Measurements from ENCODE around the gene SPAG16.

SPAG16 gene

GRCh38 chr2:213284105-213285090 is at the start of gene SPAG16:
TSS of gene SPAG16 (plus strand) at chr2:213284464.
- DNase-seq (ENCODE audit: low read depth), result peak; percentile 96

DNA sequence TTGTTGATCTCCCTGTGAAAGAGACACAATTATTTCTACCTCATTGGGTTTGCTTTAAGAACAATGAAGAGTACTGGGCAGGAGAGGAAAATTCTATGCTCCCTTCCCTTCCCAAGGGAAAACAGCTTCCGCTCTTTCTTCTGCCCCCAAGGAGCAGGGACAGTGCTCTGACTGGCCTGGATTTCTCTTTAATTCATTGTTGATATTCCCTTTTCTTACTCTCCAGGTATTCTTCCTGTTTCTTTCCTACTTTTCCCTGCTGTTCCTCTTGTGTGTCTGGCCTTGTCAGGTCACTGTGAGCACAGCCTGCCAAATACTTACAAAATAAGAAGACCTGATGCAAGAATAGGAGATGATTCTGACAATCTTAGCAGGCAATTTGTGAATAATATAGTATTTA is 49.6 kb upstream of the SPAG16 start:
- DNase-seq (ENCODE audit: low read depth), result no peak

- no peak for DNase-seq (ENCODE audit: low read depth)
Measured at GRCh38 chr2:213235741-213236140, 48.5 kb upstream of the SPAG16 start.

DNA sequence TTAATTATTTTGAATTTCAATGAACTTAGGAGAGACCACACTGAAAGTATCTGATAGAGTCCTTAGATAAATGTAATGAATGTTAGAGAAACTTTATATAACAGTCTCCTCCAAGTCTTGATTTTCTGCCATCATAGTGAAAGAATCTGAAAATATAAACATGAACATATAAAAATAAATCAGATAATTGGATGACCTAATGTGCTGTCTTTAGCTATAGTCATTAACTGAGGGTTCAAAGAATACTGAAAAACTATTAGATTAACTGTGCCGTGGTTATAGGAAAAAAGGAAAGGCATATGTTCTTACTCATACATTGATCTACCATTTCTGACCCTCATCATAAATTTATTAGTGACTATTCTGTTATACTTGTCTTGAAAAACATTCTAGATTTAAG is 47.0 kb upstream of the SPAG16 start:
- DNase-seq (ENCODE audit: low read depth), result no peak

DNA sequence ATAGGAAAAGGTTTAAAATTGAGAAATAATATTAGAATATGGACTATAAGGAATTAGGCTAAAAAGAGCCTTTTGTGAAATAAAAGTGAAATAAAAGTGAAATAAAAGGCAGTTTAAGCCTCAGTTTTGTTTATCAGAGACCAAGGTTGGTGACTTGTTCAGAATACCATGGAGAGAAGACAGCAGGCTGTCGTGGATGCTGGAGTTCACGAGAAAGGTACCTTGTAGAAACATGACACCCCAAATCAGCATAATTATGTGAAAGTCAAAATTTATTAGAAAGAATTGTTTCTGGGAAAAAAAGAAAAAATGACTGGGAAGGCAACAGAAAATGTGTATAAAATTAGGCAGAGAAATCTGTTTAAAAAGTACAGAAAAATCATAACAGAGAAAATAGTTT is 46.5 kb upstream of the SPAG16 start:
- no peak for DNase-seq (ENCODE audit: low read depth)

GRCh38 chr2:213238753-213239495 is 45.3 kb upstream of the SPAG16 start:
- peak; percentile 31 for DNase-seq (ENCODE audit: low read depth)

- DNase-seq (ENCODE audit: low read depth), result no peak
Measured at GRCh38 chr2:213241817-213242216, 42.4 kb upstream of the SPAG16 start.

- no peak for DNase-seq (ENCODE audit: low read depth)
Measured at GRCh38 chr2:213242653-213243052, 41.6 kb upstream of the SPAG16 start.

DNA sequence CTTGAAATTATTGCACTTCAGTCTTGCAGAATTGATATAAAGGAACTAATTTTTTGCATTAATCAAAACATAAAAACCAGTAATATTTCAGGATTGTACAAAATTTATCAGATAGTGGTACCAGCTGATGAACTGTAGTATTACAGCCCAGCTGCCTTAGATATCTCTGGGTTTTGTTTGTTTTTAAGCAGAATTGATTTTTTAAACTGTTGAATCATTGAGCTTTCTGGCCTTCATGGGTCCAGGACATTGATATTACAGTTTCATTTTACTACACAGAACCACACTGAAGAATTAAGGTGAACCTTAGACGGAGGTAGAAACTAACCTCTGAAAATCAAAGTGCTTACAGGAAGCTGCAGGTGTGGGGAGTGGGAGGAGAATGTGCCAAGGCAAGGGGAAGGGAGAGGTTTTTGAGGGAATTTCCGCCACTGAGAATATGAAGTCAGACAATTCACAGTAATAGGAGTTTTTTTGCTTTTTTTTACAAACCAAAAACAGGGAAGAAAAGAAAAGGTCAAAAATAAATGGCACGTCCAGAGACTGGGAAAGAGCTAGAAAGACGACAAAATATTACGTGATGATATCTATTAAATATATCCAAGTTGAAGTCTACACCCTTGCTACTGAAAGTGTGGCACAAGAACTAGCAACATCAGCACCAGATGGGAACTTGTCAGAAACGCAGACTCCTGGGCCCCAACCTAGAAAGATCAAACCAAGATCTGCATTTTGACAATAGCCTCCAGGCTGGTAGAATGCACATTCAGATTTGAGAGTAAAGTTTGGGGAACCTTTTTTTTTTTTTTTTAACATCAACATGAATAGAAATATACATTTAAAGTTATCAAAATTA is 40.8 kb upstream of the SPAG16 start:
- DNase-seq (ENCODE audit: low read depth), result no peak

DNA sequence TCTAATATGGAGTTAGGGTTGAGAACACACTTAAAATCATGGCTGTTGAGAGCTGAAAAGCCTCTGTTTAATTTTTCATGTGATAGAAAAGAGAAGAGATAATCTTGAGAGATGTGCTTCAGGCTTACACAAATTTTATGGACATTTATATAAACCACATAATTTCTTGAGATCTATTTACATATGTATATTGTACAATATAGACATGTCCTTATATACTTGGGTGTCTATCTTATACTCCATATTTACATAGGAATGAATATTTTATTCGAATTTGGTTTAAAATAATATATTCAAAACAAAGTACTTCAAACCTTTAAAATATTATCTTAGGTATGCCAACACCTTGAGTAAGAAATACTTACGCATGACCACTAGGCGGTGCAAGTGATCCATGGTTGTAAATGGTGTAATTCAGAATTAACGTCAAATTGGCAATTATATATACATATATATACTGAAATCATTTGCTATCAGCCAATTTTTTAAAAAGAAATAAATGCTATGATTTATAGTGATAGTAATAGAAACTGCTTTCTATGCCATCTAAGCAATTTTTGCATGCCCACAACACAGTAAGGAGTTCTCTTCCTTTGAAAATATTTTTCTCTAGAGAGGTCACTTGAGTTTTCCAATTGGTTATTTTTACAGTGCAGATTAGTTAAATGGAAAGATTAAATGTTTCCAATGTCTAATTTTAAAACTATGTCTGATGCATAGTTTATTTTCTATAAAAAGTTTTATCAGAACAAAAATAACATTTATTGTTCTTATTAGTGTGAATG is 37.6 kb upstream of the SPAG16 start:
- no peak for DNase-seq (ENCODE audit: low read depth)

- no peak for DNase-seq (ENCODE audit: low read depth)
Measured at GRCh38 chr2:213247566-213247965, 36.7 kb upstream of the SPAG16 start.

DNA sequence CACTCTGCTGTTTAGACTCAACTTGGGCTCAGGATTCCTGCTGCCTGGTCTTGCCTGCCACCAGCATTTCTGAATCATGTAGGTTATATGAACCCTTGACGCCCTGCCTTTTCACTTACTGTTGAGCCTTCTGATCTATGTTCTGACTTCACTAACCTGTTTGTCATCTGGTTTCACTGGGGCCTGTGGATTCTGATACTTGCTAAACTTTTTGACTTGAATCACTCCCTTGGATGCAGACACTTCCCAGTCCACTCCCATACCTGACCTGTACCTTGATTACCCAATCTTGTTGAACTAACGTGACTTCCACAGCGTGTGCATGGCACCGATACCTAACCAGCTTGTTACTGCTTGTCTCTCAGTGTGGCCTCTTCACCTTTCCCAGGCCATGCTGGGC is 35.6 kb upstream of the SPAG16 start:
- no peak for DNase-seq (ENCODE audit: low read depth)

DNA sequence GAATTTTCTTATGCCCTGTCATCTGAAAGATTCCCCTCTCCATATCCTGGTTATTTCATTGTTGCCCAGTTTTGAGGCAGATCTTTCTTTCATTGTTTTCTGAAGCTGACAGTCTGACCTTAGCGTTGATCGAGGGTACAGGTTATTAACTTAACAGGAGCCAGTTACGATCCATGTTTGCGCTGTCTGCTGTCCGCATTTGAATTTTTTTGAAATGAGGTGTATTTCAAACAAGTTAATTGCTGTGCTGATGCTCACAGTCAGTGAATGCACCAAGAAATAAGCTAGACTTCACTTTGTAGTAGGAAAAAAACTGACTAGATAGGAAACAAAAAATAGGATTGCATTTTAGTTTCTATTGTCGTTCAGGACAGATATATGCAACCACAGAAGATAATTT is 34.8 kb upstream of the SPAG16 start:
- no peak for DNase-seq (ENCODE audit: low read depth)

DNA sequence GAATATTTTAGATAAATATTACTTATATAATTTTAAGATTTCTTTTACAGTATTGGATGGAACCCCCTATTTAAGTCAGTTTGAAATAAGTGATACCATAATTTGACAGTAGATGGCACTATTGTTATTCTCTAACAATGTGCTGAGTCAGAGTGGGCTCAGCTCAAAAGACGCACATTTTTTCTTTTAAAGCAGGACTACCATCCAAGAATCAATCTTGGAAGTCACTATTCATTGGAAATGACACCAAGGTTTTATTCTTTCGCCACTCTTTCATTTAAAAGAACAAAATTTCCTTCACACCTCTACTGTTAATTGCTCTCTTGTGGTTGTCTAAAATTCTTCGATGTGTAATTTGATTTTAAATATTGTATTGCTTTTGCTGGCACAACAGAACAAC is 32.6 kb upstream of the SPAG16 start:
- peak; percentile 39 for DNase-seq (ENCODE audit: low read depth)

DNA sequence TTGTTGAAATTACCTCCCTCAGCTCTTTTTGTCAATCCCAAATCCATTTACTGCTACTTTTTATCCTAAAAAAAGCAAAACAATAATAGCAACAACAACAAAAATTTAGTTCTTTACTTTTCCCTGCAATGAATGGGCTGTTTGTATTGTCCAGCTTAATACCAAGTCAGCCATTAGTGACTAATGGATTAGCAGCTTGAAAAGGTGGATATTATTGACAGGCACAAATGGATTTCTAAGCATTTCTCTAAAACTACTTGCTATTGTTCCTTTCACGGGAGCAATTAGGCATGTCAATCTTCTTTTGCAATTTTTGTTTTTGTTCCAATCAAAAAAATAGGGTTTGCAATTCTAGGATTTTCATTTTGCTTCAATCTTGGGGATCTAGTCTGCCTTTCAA is 32.1 kb upstream of the SPAG16 start:
- no peak for DNase-seq (ENCODE audit: low read depth)

GRCh38 chr2:213253162-213253561 is 31.1 kb upstream of the SPAG16 start:
- no peak for DNase-seq (ENCODE audit: low read depth)

GRCh38 chr2:213259266-213259665 is 25.0 kb upstream of the SPAG16 start:
- no peak for DNase-seq (ENCODE audit: low read depth)

DNA sequence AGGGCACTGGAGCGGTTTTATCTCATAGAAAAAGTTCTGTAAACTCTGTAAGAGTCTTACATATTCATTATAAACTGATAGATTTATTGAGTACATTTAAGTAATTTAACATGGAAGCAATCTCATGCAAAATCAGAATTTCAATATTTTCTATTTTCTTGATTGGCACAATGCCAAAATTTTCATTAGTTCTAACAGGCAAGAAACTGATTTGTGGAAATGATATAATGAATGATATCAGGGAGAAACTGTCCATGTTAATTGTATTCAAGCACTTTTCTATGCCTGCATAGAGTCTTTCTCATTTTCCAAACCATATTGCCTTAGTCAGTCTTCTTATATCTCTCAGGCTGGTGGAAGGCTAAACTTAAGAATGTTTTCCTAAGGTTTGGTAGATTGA is 23.0 kb upstream of the SPAG16 start:
- no peak for DNase-seq (ENCODE audit: low read depth)

GRCh38 chr2:213261715-213262114 is 22.5 kb upstream of the SPAG16 start:
- DNase-seq (ENCODE audit: low read depth), result no peak

- DNase-seq (ENCODE audit: low read depth), result no peak
Measured at GRCh38 chr2:213265679-213266078, 18.6 kb upstream of the SPAG16 start.

GRCh38 chr2:213266421-213266820 is 17.8 kb upstream of the SPAG16 start:
- no peak for DNase-seq (ENCODE audit: low read depth)

Measured in GM04504 (cell line).